HG02938 (cell line): Measurements from ENCODE around the gene TLN1.

Experiments
- ATAC-seq: cut with Tn5 transposase; IDR thresholded peaks from one replicate; pipeline ENCODE4 v1.9.1; 2021; ENCODE audit warnings: mild to moderate bottlenecking, moderate library complexity; ENCODE audit not compliant: unreplicated experiment

The TLN1 gene

DNA sequence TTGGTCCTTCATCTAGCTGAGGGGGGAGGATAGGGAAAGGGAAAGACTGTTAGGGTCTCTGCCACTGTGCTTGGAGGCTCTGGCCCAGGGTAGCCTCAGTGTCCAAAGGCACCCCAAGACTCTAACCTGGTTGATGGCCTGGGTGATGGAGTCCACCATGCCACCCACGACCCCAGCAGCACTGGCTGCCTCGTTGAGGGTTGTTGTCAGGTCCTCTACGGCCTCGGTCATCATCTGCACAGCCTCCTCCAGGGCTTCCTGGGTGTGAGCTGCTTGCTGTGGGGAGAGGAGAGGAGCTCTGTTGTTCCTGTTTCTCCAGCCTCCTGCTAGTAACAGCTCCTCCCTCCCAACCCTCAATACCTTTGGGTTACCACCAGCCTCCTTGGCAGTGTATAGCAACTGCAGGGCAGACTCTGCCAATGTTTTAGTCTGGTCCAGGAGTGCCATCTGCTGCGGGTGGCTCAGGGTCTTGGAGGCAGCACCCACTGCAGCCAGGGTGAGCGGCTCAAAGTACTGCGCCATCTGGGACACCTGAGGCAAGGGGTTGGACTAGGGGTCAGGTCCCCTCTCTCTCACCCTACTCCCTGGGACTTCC lies 26.1 kb downstream of the TLN1 start:
- ATAC-seq, result no peak

DNA sequence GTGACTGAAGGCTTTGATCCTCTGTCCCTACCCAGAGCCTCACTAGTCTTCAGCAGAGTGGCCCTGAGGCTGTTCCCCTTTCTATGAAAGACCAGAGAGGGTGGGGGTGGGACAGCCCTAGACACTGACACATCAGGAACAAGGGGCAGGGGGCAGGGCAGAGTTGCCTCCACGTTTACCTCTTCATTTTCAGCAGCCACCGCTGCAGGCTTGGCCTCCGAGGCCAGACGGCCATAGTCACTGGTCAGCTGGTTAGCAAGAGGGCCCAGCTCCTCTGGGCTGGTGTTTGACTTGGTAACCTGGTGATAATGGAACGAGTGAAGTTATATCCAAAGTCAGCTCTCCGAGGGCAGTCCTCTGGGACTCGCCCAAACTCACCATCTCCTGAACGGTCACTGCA lies 26.6 kb downstream of the TLN1 start:
- ATAC-seq, result no peak

DNA sequence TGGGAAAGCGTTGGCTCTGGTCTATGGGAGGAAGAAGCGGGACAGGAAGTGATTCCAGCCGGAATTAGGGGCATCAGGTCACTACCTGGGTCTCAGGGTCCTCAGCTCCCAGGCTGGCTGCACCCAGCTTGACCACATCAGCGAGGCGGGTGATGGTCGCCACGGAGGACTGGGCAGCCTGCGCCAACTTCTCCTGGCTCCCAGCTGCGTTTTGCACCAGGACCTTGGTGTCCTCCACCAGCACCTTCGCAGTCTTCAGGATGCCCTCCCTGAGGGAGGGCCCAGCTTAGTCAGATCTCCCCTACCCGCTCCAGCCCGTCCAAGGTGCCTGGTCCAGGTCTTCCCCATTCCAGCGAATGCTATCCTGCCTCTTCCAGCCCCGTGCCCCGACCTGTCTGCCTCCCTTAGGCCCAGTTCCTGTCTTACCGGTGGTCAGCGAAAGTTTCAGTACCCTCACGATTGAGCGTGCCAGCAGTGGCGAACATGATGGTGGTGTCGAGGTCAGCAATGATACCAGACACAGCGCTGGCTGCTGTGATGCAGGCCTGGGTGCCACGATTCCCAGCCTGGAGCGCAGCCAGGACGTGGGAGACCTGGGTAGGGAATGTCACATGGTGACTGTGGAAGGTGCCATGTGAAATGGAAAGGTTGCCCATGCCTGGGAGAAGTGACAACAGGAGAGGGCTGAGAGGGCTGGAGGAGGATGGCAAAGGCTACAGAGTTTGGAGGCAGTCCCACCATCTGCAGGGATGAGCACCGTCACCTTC lies 27.9 kb downstream of the TLN1 start:
- no peak for ATAC-seq

DNA sequence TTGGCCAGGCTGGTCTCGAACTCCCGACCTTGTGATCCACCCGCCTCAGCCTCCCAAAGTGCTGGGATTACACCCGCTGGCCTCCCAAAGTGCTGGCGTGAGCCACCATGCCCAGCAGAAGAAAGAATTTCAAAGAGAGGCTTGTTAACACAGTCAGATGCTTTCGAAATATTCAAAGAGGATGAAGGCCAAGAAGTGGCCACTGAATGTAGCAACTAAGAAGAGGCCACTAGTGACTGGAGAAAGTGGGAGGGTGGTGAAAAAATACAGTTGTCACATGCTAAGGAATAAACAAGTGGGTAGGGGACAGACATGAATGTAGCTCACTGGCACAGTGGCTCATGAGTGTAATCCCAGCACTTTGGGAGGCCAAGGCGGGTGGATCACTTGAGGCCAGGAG lies 29.3 kb downstream of the TLN1 start:
- no peak for ATAC-seq

DNA sequence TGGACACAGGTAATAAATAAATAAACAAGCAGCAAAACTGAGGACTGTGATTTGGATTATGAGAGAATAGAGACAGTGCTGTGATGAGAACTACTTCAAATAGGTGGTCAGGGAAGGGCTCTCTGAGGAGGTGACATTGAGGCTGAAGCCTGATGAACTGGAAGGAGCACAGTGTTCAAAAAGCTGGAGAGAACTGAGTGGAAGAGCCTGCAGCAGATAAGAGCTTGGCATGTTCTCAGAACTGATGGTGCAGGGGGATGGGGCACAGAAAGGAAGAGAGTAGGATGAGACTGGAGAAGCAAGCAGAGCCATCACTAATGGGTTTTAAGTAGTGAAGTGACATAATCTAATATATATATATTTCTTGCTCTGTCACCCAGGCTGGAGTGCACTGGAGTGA lies 31.1 kb downstream of the TLN1 start:
- no peak for ATAC-seq

DNA sequence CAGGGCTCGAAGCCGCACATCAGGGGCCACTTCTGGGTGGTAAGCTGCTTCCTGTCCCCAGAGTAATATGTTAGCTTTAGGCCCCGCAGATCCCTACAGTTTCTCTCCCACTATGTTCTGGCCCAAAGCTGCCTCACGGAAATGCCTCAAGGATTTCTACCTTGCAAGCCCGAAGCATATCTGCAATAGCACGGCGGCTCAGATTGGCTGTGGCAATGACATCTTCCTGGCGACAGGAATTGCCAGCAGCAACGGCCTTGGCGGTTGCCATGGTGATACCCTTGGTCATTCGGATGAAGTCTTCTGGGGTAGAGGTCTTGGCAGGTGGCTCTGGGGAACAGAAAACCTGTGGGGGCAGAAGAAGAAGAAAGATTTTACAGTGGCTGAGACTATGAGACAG lies 32.0 kb downstream of the TLN1 start:
- no peak for ATAC-seq

DNA sequence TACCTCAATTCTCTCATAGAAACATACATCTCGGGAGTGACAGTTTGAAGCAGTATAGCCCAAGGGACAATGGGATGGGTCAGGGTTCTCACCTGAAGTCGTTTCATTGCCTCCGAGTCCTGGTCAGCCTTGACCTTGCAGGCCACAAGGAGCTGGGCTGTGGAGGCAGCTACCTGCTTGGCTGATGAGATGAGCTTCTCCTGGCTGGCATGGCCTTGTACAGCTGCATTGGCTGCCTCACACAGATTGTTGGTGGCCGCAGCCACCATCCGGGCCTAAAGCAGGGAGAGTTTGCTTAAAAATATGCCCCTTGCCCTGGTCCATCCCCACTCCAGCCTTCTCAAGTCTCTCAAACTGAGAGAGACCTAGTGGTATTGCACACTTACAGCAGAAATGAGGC lies 33.8 kb downstream of the TLN1 start:
- ATAC-seq, result no peak

DNA sequence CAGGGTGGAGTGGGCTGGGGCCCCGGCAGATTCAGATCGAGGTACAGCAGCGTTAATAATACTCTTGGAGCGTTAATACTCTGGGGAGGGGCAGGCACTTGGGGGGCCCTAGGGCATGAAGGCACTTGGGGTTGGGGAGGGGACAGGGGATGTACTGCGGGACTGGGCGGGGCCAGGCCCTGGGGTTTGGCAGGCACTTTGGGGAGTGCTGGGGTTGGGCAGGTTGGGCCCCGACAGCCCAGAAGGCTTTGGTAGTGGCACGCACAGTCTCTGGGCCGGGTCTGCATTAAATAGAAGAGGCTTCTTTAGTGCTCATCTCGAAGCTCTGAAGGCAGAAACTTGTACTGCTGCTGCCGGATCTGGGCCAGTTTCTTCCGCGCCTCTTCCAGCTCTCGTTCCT lies 34.5 kb downstream of the TLN1 start:
- ATAC-seq, result no peak

DNA sequence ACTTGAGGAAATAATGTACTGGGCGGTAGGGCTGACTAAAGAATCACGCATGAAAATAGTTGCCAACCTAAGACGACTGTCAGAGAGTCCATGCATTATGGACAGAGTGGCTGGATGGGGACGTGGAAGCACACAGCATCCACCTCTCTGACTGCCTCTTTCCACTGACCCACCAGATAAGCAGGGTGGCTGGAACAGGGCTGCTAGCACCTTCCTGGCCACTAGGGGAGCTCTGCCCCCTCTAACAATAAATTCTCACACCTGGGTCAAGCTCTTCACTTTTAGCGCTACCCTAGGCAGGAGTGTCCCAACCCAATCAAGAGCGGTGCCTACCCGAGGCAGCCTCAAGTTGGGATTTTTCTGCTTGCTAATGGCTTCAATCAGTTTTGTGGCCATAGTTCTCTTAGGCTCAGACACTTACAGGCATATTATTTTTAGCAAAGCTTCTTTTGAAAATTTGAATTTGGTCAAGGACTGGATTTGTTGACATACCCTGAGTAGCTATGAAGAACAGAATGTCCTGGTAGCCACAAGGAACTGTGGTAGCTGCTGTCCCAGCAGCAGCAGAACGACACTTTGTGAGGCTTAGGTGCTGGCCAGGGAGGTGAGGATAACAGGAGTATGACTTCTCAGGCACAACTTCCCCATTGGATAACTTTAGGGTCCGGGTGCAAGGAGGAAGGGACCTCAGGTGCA lies 35.3 kb downstream of the TLN1 start:
- no peak for ATAC-seq

DNA sequence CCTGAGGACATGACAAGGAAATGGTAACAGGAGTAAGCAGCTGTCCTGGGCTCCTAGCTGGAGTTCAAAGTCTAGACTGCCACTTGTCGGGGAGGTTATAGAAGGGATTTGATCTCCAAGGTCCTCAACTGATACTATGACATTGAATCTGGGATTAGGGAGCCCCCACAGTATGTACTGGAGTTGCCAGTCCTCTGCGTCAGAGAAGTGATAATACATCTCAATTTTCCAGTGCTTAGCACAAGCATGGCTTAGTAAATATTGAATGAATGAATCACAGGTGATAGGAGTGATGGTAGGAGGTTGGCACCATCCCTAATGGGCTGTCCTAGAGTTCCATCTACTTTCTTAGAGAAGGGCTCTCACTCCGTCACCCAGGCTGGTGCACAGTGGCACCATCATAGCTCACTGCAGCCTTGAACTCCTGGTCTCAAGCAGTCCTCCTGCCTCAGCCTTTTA lies 36.0 kb downstream of the TLN1 start:
- no peak for ATAC-seq

DNA sequence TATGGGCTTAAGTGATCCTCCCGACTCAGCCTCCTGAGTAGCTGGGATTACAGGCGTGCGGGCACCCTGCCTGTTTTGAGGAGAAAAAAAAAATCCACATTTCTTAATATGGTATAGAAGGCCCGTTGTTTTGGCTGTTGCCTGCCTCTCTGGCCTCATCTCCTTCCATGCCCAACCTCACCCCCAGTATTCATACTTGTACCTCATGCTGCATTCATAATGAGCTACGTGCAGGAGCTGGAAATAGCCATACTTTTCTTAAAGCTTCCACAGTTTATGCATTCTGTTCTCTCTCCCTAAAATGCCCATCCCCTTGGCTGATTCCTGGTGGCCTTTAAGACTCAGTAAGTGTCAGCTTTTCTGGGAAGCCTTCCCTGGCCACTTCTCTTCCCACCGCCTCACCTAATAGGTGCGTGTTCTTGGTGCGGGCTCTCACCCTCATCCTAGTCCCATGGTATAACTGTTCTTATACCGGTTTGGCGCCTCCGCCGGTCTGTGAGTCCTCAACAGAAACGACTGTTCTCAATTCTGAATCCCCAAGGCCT lies 40.2 kb downstream of the TLN1 start:
- ATAC-seq, result no peak

DNA sequence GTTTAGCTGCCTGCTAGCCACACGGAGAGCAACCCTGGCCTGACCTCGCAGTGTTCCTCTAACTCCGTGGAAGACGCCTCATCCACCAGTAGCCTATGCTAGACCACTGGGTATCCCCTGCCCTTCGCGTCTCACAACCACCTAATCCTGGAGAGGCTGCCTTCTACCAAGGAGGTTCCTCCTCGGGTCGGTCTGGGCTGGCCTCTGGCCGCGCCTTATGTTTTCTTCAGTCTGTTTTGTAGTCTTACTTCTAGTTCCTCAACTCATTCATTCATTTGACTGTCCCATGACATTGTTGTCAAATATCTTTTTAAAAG lies 40.7 kb downstream of the TLN1 start:
- no peak for ATAC-seq

DNA sequence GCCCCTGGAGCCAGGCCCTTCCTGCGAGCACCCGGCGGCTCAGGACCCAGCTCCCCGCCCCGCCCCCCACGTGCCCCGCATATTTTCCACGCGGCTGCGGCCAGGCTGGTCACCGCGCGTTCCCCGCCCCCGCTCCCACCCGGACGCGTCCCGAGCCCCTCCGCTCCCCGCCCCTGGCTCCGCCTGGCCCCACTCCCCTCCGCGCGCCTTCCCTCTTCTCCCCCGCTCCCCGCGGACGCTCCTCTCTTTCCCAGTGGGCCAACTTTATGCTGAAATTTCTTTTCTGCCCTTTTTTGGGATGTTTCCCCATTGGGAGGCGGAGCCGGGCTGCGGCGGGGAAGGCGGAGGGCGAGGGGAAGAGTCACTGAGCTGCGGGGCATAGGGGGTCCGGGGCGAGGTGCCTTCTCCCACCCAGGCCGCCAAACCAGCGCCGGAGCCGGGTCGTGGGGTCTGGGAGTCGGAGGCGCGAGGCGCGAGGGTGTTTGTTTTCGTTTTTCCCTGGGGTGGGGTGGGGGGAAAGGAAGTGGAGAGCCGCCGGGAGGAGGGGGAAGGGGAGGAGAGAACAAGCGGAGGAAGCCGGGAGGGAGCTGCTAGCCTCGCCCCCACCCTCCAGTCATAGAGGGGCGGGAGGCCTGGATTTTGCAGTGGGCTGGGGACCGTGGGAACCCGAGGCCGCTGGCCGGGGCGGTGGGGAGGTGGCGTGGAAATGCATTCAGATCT lies 41.2 kb downstream of the TLN1 start:
- no peak for ATAC-seq

DNA sequence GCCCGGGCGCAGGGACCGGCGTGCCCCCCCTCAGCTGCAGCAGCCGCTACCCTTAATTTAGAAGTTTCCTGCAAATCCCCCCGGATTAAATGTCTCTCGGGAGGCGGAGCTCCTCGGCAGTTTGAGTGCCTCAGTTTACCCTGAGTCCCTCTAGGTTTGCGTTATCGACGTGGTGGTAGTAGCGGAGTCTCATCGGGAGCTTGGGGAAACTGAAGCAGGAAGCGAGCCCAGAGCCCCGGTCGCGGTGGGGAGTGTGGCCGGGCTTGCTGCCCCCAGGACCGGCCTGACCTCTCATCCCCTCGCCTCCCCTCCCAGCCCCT lies 41.7 kb downstream of the TLN1 start:
- ATAC-seq, result no peak

DNA sequence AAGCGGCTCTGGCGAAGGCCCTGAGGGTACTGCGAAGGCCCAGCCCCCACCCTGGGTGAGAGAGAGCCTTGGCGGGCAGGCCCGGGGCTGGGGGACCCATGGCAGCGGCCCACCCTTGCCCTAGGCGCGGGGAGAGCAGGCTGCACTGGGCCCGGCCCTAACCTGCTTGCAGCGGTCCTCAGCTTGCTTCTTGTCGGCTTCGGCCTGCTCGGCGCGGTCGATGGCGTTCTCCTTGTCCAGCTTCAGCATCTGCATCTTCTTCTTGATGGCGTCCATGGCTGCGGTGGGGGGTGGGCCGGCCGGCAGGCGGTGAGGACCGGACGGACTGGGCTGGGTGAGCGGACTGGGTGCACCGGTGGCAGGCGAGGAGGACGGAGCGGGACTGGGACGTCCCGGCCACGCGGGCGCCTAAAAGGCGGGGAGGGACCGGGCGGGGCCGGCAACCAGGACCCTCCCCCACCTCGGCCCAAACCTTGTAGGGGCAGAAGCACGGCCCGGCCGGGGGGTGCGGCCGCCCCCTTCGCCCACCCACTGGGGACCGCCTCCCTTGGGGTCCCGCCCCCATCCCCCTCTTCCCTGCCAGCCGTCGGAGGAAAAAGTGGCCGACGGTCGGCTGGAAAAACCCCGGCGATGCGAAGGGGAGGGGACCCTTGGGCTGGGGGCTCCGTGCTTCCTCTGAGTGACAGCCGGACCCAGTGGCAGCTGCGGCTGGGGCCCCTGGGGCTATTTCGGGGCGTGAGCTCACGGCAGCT lies 42.3 kb downstream of the TLN1 start, which contains the start of gene TPM2:
Gene TPM2 (minus strand): TSS at position 384 of the 752 bp plus-strand sequence. CDS start 108 bp downstream, at position 276.
- no peak for ATAC-seq

DNA sequence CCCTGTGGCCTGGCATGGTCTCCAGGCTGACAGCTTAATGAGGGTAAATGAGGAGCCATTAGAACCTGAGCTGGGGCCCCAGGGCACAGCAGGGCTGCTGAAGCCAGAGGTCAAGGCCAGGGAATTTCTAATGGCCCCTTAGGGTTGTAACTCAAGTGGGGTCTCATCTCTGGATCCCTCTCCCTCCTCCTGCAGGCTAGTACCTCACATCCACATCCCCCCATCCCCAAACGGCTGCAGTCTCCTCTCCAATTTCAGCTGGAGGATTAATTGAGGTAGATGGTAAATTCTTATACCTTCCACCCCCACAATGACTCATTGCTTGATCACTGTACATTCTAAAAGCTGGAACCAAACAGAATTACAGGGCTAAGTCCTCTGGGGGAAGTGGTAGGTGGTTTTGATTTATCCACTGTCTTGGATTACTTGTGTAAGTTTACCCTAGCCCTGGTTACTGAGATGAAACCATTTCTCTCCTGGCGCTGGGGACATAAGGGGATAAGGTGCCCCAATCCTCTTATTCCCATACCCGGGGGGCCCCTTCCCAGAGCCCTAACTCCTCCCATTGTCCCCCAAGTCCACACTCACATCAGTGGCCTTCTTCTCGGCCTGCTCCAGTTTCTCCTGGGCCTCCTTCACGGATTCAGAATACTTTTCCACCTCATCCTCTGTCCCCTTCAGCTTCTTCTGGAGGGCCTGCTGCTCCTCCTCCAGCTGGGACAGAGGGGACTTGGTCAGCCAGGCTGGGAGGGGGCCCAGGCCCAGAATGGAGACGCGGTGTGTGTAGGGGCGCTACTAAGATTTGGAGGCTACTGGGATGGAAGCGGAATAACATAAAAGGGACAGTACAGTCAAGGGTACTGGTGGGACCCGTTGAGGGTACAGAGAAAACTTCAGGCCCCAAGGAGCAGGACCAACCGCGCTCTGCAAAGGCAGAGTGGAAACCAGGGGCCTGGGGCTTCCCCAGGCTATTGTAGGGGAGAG lies 43.1 kb downstream of the TLN1 start:
- ATAC-seq, result no peak

DNA sequence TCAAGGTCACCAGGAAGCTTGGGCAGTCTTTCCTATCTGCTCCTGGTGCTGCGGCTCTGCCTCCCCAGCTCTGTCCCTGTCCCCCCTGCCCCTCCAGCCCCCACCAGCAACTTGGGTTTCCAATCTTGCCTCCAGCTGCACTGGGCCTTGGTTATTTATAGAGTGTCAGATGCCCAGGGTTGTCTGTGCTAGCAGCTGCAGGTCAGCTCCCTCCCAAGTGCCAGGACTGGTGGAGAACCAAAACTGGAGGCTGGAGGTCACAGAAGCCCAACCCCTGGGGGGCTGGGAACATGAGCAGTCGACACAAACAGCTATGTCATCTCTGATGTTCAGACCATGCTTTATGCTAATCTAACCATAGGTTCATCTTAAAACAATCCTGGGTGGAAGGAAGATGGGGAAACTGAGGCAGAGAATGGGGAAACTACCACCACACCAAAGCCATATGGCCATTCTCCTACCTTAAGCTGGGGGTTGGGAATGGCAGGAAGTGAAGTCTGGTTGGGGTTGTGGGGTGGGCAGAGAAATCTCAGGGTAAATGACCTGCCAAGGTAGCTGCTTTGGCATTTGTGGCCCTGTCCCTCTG lies 43.9 kb downstream of the TLN1 start:
- ATAC-seq, result no peak

DNA sequence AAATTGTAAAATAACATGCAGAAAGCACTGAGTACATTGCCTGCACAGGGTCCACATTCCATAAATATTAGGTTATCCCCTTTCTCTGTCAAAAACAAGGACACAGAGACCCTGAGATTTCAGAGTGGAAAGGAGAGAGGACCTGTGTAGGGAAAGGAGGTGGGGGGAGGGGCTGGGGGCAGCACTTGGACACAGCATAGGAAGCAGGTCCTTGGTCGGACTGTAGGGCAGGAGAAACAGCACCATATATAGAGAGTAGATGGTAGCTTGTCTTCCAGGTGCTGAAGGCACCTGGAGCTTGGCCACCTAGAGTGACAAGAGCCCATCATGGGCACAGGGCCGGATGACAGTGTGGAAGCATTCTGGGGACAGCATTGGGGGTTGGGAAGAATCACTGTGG lies 44.7 kb downstream of the TLN1 start:
- ATAC-seq, result no peak
